OCI-LY1 (cell line): ENCODE data around the gene GADD45B.

Source experiments
- H2AFZ ChIP-seq: fragments of 200-600 bp; sonication (generic), shearing (Covaris generic); 2 replicates; pipeline ENCODE4 v1.6.0; 2014; ENCODE audit warnings: antibody characterized with exemption, mild to moderate bottlenecking, low read length
- H3F3A ChIP-seq: fragments of 200-600 bp; sonication (generic), shearing (Covaris generic); 2 replicates; pipeline ENCODE4 v1.6.0; 2014; ENCODE audit warnings: mild to moderate bottlenecking, antibody characterized with exemption, low read length, moderate library complexity; ENCODE audit not compliant: insufficient read depth
- H3K27ac ChIP-seq: fragments of 200-600 bp; sonication (generic); 2 replicates; pipeline ENCODE4 v1.5.1; 2014; ENCODE audit warnings: low read length, mixed run types, mild to moderate bottlenecking, low read depth; ENCODE audit not compliant: poor library complexity, severe bottlenecking
- H3K27me3 ChIP-seq: fragments of 200-600 bp; sonication (generic); 2 replicates; pipeline ENCODE4 v1.6.0; 2014; ENCODE audit warnings: antibody characterized with exemption, mild to moderate bottlenecking, low read length, moderate library complexity; ENCODE audit not compliant: insufficient read depth
- H3K36me3 ChIP-seq: fragments of 200-600 bp; sonication (generic); 2 replicates; pipeline ENCODE4 v1.6.1; 2014; ENCODE audit warnings: mild to moderate bottlenecking, antibody characterized with exemption, low read length, moderate library complexity, mixed read lengths; ENCODE audit not compliant: insufficient read depth
- H3K4me1 ChIP-seq: fragments of 200-600 bp; sonication (generic); 2 replicates; pipeline ENCODE4 v1.5.1; 2014; ENCODE audit warnings: mild to moderate bottlenecking, low read length, moderate library complexity; ENCODE audit not compliant: insufficient read depth, severe bottlenecking
- H3K4me2 ChIP-seq: fragments of 200-600 bp; sonication (generic), shearing (Covaris generic); 2 replicates; pipeline ENCODE4 v1.6.1; 2014; ENCODE audit warnings: low read length
- H3K4me3 ChIP-seq: fragments of 200-600 bp; sonication (generic); 2 replicates; pipeline ENCODE4 v1.5.1; 2014; ENCODE audit warnings: low read length, low read depth, mild to moderate bottlenecking, mixed read lengths; ENCODE audit not compliant: poor library complexity, severe bottlenecking
- H3K79me2 ChIP-seq: fragments of 200-600 bp; shearing (Covaris generic); 2 replicates; pipeline ENCODE4 v1.6.1; 2016; ENCODE audit warnings: mixed run types, low read length, mixed read lengths; ENCODE audit not compliant: insufficient read depth
- H3K9ac ChIP-seq: fragments of 200-600 bp; sonication (generic), shearing (Covaris generic); 2 replicates; pipeline ENCODE4 v1.6.1; 2014; ENCODE audit warnings: mild to moderate bottlenecking, low read length, mixed read lengths
- H3K9me2 ChIP-seq: fragments of 200-600 bp; sonication (generic), shearing (Covaris generic); 2 replicates; pipeline ENCODE4 v1.6.1; 2014; ENCODE audit warnings: low read depth, mild to moderate bottlenecking, low read length, mixed read lengths
- H3K9me3 ChIP-seq: fragments of 200-600 bp; shearing (Covaris generic); 2 replicates; pipeline ENCODE4 v1.6.1; 2014; ENCODE audit warnings: low read length, mixed read lengths
- H4K20me1 ChIP-seq: fragments of 200-600 bp; sonication (generic), shearing (Covaris generic); 2 replicates; pipeline ENCODE4 v1.6.0; 2016; ENCODE audit warnings: mild to moderate bottlenecking, low read length; ENCODE audit not compliant: insufficient read depth
- EZH2 ChIP-seq: fragments of 200-600 bp; sonication (generic), shearing (Covaris generic); IDR thresholded peaks from 2 replicates; pipeline ENCODE4 v1.8.0; 2017; ENCODE audit warnings: borderline replicate concordance, mixed run types, mild to moderate bottlenecking, antibody characterized with exemption, low read length, moderate library complexity, mixed read lengths
- TF ChIP-seq, protein P1 (sequence below): fragments of 200-600 bp; sonication (generic), shearing (Covaris generic); IDR thresholded peaks from 2 replicates; pipeline ENCODE4 v1.5.1; 2017; ENCODE audit warnings: mild to moderate bottlenecking, antibody characterized with exemption, low read length, moderate library complexity, mixed read lengths

The GADD45B gene

DNA sequence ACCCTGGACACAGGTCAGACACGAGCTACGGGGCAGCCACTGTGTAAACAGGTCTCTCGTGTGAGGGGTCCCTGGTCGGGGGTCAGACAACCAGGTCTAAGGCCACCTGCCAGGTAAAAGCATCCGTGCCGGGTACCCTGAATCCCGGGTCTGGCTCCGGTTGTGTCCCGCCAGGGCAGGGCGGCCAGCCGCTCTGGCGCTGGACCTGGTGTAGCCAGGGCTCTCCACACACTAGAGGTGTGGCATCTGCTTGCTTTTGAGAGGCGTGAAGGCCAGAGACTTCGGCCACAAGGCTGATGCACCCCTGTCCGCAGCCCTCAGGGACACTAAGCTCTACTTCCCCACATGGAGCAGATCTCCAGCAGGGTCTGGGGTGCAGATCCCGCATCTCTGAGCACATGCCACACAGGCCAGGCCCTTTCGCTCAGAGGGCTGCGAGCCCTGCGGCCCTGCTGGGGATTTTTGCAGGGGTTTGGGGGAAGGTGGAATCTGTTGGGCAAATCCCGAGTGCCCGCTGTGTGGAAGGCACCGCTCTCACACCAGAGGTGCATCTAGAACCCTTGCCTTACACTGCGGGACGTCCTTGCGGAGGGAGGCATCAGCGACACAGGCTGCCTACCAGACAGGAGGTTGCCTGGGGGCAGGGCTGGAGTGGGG, 34.7 kb upstream of the GADD45B start:
- Histone ChIP-seq H3K79me2 (no peaks in the 10 kb centered on the region), H3K4me3 (no peak overlapping the region), H4K20me1 (no peaks in the 10 kb centered on the region), H3K4me1 (peaks cover 3% of the 10 kb centered on the region), H3K36me3 (peaks cover 72% of the 10 kb centered on the region), H3K4me2 (no peak overlapping the region), H3K27me3 (no peaks in the 10 kb centered on the region), H2AFZ (no peak overlapping the region), H3K9me3 (no peaks in the 10 kb centered on the region), H3F3A (no peaks in the 10 kb centered on the region), H3K9me2 (no peaks in the 10 kb centered on the region), H3K27ac (no peak overlapping the region), H3K9ac (no peak overlapping the region)
- TF ChIP-seq, protein P1, sequence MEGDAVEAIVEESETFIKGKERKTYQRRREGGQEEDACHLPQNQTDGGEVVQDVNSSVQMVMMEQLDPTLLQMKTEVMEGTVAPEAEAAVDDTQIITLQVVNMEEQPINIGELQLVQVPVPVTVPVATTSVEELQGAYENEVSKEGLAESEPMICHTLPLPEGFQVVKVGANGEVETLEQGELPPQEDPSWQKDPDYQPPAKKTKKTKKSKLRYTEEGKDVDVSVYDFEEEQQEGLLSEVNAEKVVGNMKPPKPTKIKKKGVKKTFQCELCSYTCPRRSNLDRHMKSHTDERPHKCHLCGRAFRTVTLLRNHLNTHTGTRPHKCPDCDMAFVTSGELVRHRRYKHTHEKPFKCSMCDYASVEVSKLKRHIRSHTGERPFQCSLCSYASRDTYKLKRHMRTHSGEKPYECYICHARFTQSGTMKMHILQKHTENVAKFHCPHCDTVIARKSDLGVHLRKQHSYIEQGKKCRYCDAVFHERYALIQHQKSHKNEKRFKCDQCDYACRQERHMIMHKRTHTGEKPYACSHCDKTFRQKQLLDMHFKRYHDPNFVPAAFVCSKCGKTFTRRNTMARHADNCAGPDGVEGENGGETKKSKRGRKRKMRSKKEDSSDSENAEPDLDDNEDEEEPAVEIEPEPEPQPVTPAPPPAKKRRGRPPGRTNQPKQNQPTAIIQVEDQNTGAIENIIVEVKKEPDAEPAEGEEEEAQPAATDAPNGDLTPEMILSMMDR: no peak
- no peak for TF ChIP-seq EZH2

DNA sequence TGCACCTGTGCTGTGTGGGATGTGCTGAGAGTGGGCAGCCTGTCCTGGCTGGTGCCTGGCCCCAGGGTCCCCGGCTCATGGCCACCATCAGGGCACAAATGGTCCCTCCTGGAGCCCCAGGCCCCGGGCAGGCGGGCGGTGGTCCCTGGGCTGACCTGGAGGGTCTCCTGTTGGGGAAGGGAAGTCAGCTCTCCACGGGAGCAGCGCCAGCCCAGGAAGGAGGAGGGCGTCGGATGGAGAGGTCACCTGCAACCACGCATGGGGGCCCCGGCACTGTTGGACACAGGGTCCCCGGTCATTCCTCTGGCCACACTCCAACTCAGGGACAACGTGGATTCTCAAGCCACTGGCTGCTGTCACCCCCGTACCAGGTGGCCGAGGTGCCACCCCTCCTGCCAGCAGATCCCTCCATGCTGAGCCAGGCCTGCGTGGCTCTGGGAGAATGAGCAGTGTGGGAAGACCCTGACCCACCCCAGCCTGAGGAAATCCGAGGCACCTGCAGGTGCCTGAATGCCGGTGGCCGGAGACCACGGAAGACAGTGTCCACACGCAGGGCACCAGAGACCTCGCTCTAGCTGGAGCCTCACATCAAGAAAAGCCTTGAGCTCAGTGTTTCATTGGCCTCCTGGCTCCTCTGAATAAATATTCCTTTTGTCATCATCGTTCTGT, 32.7 kb upstream of the GADD45B start:
- peaks cover 56% of the 10 kb centered on the region for H3K36me3 ChIP-seq
- H3K4me1 ChIP-seq: peaks cover 18% of the 10 kb centered on the region

DNA sequence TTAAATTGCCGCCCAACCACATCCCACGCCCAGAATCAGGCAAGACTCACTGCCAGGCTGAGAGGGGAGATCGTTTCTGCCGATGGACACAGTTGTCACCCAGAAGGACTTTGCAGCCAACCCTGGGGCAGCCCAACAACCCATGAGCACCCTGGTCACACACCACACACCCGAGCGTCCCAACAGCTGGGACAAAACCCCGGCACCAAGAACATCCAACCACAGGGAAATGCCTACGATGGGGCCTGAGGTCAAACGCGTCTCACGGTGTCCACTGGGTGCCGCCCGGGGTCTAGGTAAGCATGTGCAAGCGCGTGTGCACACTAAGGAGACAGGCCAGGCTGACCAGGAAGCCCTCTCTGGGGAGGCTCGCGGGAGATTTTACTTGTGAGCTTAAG, 32.1 kb upstream of the GADD45B start:
- Histone ChIP-seq H3K27me3 (no peaks in the 10 kb centered on the region), H3K9me3 (no peaks in the 10 kb centered on the region), H2AFZ (no peak overlapping the region), H3F3A (no peaks in the 10 kb centered on the region), H3K4me3 (no peak overlapping the region), H3K4me1 (peaks cover 18% of the 10 kb centered on the region), H3K79me2 (peaks cover 1% of the 10 kb centered on the region; the same call in 1 of the 2 replicates), H3K9me2 (no peaks in the 10 kb centered on the region), H3K4me2 (no peak overlapping the region), H3K9ac (no peak overlapping the region), H3K27ac (no peak overlapping the region), H3K36me3 (peaks cover 51% of the 10 kb centered on the region), H4K20me1 (no peaks in the 10 kb centered on the region)
- TF ChIP-seq EZH2: no peak
- TF ChIP-seq, protein P1: no peak

More for the DNA sequence above, 32.7 kb upstream of the GADD45B start:
- H3F3A ChIP-seq: no peaks in the 10 kb centered on the region
- no peak overlapping the region for H3K27ac ChIP-seq
- H3K9me2 ChIP-seq: no peaks in the 10 kb centered on the region
- H2AFZ ChIP-seq: no peak overlapping the region
- TF ChIP-seq, protein P1: no peak
- no peak for TF ChIP-seq EZH2
- no peaks in the 10 kb centered on the region for H3K27me3 ChIP-seq
- no peaks in the 10 kb centered on the region; the same call in 1 of the 2 replicates for H3K79me2 ChIP-seq
- H3K4me3 ChIP-seq: no peak overlapping the region
- no peak overlapping the region for H3K4me2 ChIP-seq
- no peak overlapping the region for H3K9ac ChIP-seq
- no peaks in the 10 kb centered on the region for H3K9me3 ChIP-seq
- H4K20me1 ChIP-seq: no peaks in the 10 kb centered on the region
